ENCODE measurements around the gene CXADR. TPM values are rescaled to one million over a fixed set of nuclear protein-coding genes. Genes with fewer than 3 reads are reported as not detected.
"Not testable (repeated sequence)": the region's sequence is repeated elsewhere in the genome, so short reads cannot be mapped to it uniquely, and the experiment has no call there.

Gene CXADR
- total and polyA plus RNA-seq, 7 donors: 0.01 to 0.62 (median 0.06) TPM

DNA sequence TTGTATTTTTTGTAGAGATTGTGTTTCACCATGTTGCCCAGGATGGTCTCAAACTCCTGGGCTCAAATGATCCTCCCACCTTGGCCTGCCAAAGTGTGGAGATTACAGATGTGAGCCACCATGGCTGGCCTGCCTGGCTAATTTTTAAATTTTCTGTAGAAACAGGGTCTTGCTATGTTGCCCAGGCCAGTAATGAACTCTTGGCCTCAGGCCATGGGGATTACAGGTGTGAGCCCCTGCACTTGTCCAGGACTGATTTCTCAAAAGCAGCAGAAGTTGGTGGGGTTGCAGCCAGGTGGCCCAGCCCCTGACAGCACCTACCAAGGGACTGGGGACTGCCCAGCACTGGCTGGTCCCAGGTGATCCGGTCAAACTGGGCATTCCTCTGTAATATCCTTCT is 44.1 kb upstream of the CXADR start:
- intact Hi-C loops (cut with DNase I): no loop called here
- 90 to 100% (median 100%) methylated on average over 1 of the region's 1 CpG for WGBS, 3 donors

DNA sequence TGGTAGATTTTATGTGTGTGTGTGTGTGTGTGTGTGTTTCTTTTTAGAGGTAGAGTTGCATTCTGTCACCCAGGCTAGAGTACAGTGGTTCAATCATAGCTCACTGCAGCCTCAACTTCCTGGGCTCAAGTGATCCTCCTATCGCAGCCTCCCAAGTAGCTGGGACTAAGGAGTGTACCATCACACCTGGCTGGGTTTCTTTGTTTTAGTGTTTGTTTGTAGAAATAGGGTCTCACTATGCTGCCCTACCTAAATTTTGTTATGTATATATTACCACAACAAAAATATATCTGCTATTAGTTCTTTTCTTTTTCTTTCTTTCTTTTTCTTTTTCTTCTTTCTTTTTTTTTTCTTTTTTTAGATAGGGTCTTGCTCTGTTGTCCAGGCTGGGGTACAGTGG is 43.1 kb upstream of the CXADR start:
- WGBS, 3 donors: 86 to 100% (median 96%) methylated on average over 1 of the region's 1 CpG
- intact Hi-C loops (cut with DNase I): no loop called here
- H3K36me3 ChIP-seq (ENCODE audit: insufficient read depth in 1 of 2, low read depth in 1 of 2): no peaks in the 10 kb centered on the region
- DNase-seq (no peak), ATAC-seq (no peak)
- no peaks in the 10 kb centered on the region for H3K27me3 ChIP-seq (ENCODE audit: insufficient read depth in 3 of 3, low read length in 2 of 3)
- no peak overlapping the region for H3K27ac ChIP-seq
- no peak overlapping the region for H3K4me3 ChIP-seq
- H3K4me1 ChIP-seq: no peaks in the 10 kb centered on the region
- TF ChIP-seq, protein P1, sequence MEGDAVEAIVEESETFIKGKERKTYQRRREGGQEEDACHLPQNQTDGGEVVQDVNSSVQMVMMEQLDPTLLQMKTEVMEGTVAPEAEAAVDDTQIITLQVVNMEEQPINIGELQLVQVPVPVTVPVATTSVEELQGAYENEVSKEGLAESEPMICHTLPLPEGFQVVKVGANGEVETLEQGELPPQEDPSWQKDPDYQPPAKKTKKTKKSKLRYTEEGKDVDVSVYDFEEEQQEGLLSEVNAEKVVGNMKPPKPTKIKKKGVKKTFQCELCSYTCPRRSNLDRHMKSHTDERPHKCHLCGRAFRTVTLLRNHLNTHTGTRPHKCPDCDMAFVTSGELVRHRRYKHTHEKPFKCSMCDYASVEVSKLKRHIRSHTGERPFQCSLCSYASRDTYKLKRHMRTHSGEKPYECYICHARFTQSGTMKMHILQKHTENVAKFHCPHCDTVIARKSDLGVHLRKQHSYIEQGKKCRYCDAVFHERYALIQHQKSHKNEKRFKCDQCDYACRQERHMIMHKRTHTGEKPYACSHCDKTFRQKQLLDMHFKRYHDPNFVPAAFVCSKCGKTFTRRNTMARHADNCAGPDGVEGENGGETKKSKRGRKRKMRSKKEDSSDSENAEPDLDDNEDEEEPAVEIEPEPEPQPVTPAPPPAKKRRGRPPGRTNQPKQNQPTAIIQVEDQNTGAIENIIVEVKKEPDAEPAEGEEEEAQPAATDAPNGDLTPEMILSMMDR (IDR thresholded peaks at IDR 0.05): no peak
- H3K9me3 ChIP-seq: no peaks in the 10 kb centered on the region

More for the DNA sequence above, 44.1 kb upstream of the CXADR start:
- Histone ChIP-seq H3K36me3 (ENCODE audit: insufficient read depth in 1 of 2, low read depth in 1 of 2) (no peaks in the 10 kb centered on the region), H3K27me3 (ENCODE audit: insufficient read depth in 3 of 3, low read length in 2 of 3) (no peaks in the 10 kb centered on the region), H3K4me3 (no peak overlapping the region), H3K27ac (no peak overlapping the region), H3K4me1 (no peaks in the 10 kb centered on the region), H3K9me3 (no peaks in the 10 kb centered on the region)
- TF ChIP-seq, protein P1 (IDR thresholded peaks at IDR 0.05): no peak
- ATAC-seq (no peak), DNase-seq (no peak)

DNA sequence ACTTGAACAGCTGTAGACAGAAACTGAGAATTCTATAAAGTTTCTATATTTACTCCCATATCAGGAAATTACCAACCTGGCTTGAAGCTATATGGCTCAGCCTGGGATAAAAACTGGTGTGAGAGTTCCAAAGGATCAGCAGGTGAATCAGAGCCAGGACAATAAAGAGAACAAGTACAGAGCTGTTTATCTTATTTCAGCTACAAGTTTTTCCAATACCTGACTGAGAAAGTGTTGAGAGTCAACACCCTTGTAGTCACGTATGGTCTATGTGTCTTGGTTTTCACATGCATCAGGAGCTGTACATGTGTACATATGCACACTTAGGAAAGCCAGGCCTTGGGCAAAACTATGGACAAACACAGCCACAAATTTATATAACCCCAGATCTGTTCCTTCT is 40.7 kb upstream of the CXADR start:
- Histone ChIP-seq H3K27me3 (ENCODE audit: insufficient read depth in 3 of 3, low read length in 2 of 3) (no peaks in the 10 kb centered on the region), H3K4me3 (no peak overlapping the region), H3K4me1 (no peaks in the 10 kb centered on the region), H3K36me3 (ENCODE audit: insufficient read depth in 1 of 2, low read depth in 1 of 2) (no peaks in the 10 kb centered on the region), H3K27ac (no peak overlapping the region), H3K9me3 (no peaks in the 10 kb centered on the region)
- ATAC-seq (no peak), DNase-seq (no peak)
- WGBS, 3 donors: 79 to 86% (median 80%) methylated on average over 1 of the region's 1 CpG
- TF ChIP-seq, protein P1 (IDR thresholded peaks at IDR 0.05): no peak
- intact Hi-C loops (cut with DNase I): no loop called here

DNA sequence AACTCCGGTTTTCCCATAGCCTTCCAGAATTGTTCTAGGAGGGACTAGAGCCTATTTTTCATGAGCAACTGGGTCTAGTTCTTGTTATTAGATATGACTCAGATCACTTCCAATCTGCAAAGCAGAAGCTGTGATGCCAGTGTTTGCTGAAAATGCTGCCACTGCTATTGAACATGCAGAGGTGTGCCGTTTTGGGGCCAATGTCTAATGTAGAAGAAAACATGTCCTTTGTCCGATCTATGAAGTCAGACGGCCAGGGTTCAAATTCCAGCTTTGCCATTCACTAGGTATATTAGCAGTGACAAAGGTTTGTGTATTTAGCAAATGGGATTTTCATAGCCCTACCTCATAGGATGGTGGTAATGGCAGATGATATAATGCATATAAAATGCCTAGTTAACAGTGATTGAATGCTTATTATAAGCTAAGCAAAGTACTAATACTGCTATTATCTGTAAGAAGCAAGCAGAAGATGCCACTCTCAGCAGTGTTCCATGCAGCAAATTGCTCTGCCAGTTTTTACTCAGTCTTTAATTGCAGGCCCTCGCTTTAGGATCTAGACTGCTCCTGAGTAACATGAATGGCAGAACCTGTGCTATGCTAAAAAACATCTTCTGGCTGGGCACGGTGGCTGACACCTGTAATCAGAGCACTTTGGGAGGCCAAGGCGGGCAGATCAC is 40.1 kb upstream of the CXADR start:
- ATAC-seq: no peak
- TF ChIP-seq, protein P1 (IDR thresholded peaks at IDR 0.05): no peak
- WGBS, 3 donors: 85 to 89% (median 87%) methylated on average over 7 of the region's 7 CpGs

DNA sequence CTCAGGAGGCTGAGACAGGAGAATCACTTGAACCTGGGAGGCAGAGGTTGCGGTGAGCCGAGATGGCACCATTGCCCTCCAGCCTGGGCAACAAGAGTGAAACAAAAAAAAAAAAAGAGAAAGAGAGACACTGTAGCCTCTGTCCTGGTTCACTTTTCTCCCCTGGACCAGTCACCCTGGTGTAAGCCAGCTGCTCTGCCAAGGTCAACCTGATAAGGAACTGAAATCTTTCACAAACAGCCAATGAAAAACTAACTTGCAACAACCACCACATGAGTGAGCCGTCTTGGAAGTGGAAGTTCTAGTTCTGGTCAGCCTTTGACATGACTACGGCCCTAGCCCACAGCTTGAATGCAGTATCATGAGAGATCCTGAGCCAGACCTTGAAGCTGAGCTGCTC is 36.8 kb upstream of the CXADR start:
- TF ChIP-seq, protein P1 (IDR thresholded peaks at IDR 0.05): no peak
- no peaks in the 10 kb centered on the region for H3K36me3 ChIP-seq (ENCODE audit: insufficient read depth in 1 of 2, low read depth in 1 of 2)
- DNase-seq (no peak), ATAC-seq (no peak)
- H3K27me3 ChIP-seq (ENCODE audit: insufficient read depth in 3 of 3, low read length in 2 of 3): no peaks in the 10 kb centered on the region
- no peaks in the 10 kb centered on the region for H3K9me3 ChIP-seq
- H3K4me1 ChIP-seq: no peaks in the 10 kb centered on the region
- no peak overlapping the region for H3K27ac ChIP-seq
- intact Hi-C loops (cut with DNase I): no loop called here
- no peak overlapping the region for H3K4me3 ChIP-seq
- 85 to 87% (median 86%) methylated on average over 4 of the region's 4 CpGs for WGBS, 3 donors

More for the DNA sequence above, 40.1 kb upstream of the CXADR start:
- Histone ChIP-seq H3K4me1 (no peaks in the 10 kb centered on the region), H3K9me3 (no peaks in the 10 kb centered on the region), H3K4me3 (no peak overlapping the region), H3K27me3 (ENCODE audit: insufficient read depth in 3 of 3, low read length in 2 of 3) (no peaks in the 10 kb centered on the region), H3K27ac (no peak overlapping the region), H3K36me3 (ENCODE audit: insufficient read depth in 1 of 2, low read depth in 1 of 2) (no peaks in the 10 kb centered on the region)
- intact Hi-C loops (cut with DNase I): no loop called here
- no peak for DNase-seq

DNA sequence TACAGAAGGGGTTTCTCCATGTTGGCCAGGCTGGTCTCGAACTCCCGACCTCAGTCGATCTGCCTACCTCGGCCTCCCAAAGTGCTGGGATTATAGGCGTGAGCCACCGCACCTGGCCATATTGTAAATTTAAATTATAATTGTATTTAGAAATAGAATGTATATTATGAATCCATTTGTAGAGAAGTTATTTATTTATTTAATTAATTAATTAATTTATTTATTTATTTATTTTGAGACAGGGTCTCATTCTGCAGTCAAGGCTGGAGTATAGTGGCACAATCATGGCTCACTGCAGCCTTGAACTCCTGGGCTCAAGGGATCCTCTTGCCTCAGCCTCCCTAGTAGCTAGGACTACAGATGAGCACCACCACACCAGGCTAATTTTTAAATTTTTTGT is 34.7 kb upstream of the CXADR start:
- intact Hi-C loops (cut with DNase I); H3K36me3 ChIP-seq (ENCODE audit: insufficient read depth in 1 of 2, low read depth in 1 of 2); H3K27ac ChIP-seq; H3K4me3 ChIP-seq; H3K9me3 ChIP-seq; H3K4me1 ChIP-seq; H3K27me3 ChIP-seq (ENCODE audit: insufficient read depth in 3 of 3, low read length in 2 of 3); DNase-seq; ATAC-seq: not testable (repeated sequence)
- 95 to 96% (median 96%) methylated on average over 6 of the region's 6 CpGs for WGBS, 3 donors
